DND-41 (cell line): ENCODE measurements around the gene TIMM29.

Experiments
- ATAC-seq: fragments of 200-7000 bp; cut with Tn5 transposase; 3 replicates; pipeline ENCODE4 v1.9.1; 2021; ENCODE audit warnings: low read depth; ENCODE audit not compliant: insufficient read depth
- DNase-seq: peaks from one replicate; pipeline ENCODE4 v3.0.0-alpha.2; 2020
- H2AFZ ChIP-seq: 2 replicates; pipeline ENCODE4 v1.6.0; 2012; ENCODE audit warnings: low read depth, low read length
- H3K27ac ChIP-seq: 2 replicates; pipeline ENCODE4 v1.5.1; 2012; ENCODE audit warnings: low read length, inconsistent platforms
- H3K27me3 ChIP-seq: fragments of 200-600 bp; sonication (generic); 2 replicates; pipeline ENCODE4 v1.6.0; 2012; ENCODE audit warnings: low read length, mild to moderate bottlenecking, inconsistent platforms; ENCODE audit not compliant: insufficient read depth, poor library complexity
- H3K36me3 ChIP-seq: 2 replicates; pipeline ENCODE4 v1.5.1; 2012; ENCODE audit warnings: low read length, inconsistent platforms; ENCODE audit not compliant: insufficient read depth
- H3K4me1 ChIP-seq: 2 replicates; pipeline ENCODE4 v1.5.1; 2012; ENCODE audit warnings: mild to moderate bottlenecking, low read length; ENCODE audit not compliant: insufficient read depth
- H3K4me2 ChIP-seq: 2 replicates; pipeline ENCODE4 v1.6.0; 2012; ENCODE audit warnings: mild to moderate bottlenecking, moderate library complexity, low read length, inconsistent platforms; ENCODE audit not compliant: insufficient read depth
- H3K4me3 ChIP-seq, 2 experiments: fragments of 200-600 bp in 1 of 2; shearing (Covaris generic) in 1 of 2; 2 replicates each; pipeline ENCODE4 v1.5.1; 2012 to 2016; ENCODE audit warnings: inconsistent platforms in 2 of 2, low read length in 2 of 2, mild to moderate bottlenecking in 2 of 2, low read depth in 1 of 2, moderate library complexity in 1 of 2
- H3K79me2 ChIP-seq: 2 replicates; pipeline ENCODE4 v1.6.0; 2012; ENCODE audit warnings: low read length, inconsistent platforms; ENCODE audit not compliant: insufficient read depth
- H3K9ac ChIP-seq: 2 replicates; pipeline ENCODE4 v1.6.0; 2012; ENCODE audit warnings: low read depth, mild to moderate bottlenecking, inconsistent platforms, low read length, moderate library complexity
- H3K9me3 ChIP-seq: 2 replicates; pipeline ENCODE4 v1.5.1; 2012; ENCODE audit warnings: low read length, moderate library complexity, mild to moderate bottlenecking, inconsistent platforms; ENCODE audit not compliant: insufficient read depth, severe bottlenecking
- H4K20me1 ChIP-seq: 2 replicates; pipeline ENCODE4 v1.6.0; 2012; ENCODE audit warnings: low read length; ENCODE audit not compliant: insufficient read depth
- CTCF ChIP-seq: IDR thresholded peaks from 2 replicates; pipeline ENCODE4 v1.5.1; 2012; ENCODE audit warnings: borderline replicate concordance, low read length, moderate library complexity, mild to moderate bottlenecking; ENCODE audit not compliant: poor library complexity, severe bottlenecking; ENCODE audit errors: extremely low read depth
- EZH2 ChIP-seq: IDR thresholded peaks from 3 replicates; pipeline ENCODE4 v1.6.1; 2012; ENCODE audit warnings: borderline replicate concordance, low read depth, mild to moderate bottlenecking, moderate library complexity, low read length, inconsistent platforms; ENCODE audit not compliant: severe bottlenecking

TIMM29 gene

DNA sequence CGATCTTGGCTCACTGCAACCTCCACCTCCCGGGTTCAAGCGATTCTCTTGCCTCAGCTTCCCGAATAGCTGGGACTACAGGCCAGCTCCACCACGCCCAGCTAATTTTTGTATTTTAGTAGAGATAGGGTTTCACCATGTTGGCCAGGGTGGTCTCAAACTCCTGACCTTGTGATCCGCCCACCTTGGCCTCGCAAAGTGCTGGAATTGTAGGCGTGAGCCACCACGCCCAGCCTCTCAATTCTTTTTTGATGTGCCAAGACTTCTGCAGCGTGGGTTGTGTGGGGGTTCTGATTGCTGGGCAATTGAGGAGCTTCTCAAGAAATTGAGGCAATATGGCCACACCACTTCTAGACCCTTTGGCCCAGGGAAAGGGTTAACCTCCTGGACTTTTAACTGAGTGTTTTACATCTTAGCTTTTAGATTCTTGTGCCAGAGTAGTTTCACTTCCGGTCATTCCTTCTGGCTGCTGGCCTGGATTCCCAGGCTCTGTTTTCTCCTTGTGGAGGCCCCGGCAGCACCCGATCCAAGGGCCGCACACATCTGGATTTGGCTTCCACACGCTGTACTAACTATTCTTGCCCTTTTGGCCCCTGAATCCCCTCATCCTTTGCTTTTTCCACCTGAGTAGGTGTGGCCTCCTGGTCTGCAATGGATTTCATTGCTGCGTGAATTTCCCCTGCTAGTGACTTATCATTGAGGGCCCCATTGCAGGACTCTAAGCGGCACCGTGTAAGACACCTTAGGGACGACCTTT is 46.9 kb downstream of the TIMM29 start:
- no peak for ATAC-seq

DNA sequence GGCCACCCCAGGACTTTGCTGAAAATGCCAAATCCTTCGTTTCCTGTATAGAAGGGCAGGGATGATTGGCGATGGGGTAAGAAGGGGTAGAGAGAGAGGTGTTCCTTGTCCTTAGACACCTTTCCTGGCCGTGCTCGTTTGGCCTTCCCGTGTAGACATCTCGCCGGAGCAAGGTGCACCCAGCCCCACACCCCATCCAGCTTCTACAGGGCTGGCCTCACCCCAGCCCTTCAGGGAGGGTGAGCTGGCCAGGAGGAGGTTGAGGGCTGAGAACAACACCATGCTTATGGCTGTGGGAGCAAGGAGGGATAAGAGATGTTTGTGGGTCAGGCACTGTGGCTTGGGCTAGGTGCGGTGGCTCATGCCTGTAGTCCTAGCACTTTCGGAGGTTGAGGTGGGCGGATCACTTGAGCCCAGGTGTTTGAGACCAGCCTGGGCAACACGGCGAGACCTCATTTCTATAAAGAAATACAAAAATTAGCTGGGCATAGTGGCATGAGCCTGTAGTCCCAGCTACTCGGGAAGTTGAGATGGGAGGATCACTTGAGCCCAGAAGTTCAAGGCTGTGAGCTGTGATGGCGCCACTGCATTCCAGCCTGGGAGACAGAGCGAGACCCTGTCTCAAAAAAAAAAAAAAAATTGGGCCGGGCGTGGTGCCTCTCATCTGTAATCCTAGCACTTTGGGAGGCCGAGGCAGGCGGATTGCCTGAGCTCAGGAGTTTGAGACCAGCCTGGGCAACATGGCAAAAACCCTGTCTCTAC is 47.7 kb downstream of the TIMM29 start:
- no peak overlapping the region for H3K4me3 ChIP-seq
- ATAC-seq (no peak), DNase-seq (no peak)
- H3K4me1 ChIP-seq = peaks cover 3% of the 10 kb centered on the region; the same call in 1 of the 2 replicates
- no peaks in the 10 kb centered on the region for H3K9me3 ChIP-seq
- peaks cover 40% of the 10 kb centered on the region for H3K36me3 ChIP-seq
- no peak overlapping the region for H3K27ac ChIP-seq
- H3K27me3 ChIP-seq = no peaks in the 10 kb centered on the region
- H2AFZ ChIP-seq = no peak overlapping the region
- peaks cover 91% of the 10 kb centered on the region for H4K20me1 ChIP-seq
- H3K9ac ChIP-seq = no peak overlapping the region
- no peak for TF ChIP-seq CTCF
- no peak for TF ChIP-seq EZH2
- no peak overlapping the region for H3K4me2 ChIP-seq
- H3K79me2 ChIP-seq = peaks cover 97% of the 10 kb centered on the region

More for the DNA sequence above, 46.9 kb downstream of the TIMM29 start:
- H2AFZ ChIP-seq = no peak overlapping the region
- DNase-seq = no peak
- H3K27me3 ChIP-seq = no peaks in the 10 kb centered on the region
- H4K20me1 ChIP-seq = peaks cover 91% of the 10 kb centered on the region
- H3K36me3 ChIP-seq = peaks cover 36% of the 10 kb centered on the region
- no peak overlapping the region for H3K9ac ChIP-seq
- no peak overlapping the region for H3K27ac ChIP-seq
- peaks cover 97% of the 10 kb centered on the region for H3K79me2 ChIP-seq
- no peak overlapping the region for H3K4me2 ChIP-seq
- no peaks in the 10 kb centered on the region for H3K9me3 ChIP-seq
- TF ChIP-seq CTCF (no peak), EZH2 (no peak)
- H3K4me3 ChIP-seq = no peak overlapping the region
- H3K4me1 ChIP-seq = peaks cover 3% of the 10 kb centered on the region; the same call in 1 of the 2 replicates

DNA sequence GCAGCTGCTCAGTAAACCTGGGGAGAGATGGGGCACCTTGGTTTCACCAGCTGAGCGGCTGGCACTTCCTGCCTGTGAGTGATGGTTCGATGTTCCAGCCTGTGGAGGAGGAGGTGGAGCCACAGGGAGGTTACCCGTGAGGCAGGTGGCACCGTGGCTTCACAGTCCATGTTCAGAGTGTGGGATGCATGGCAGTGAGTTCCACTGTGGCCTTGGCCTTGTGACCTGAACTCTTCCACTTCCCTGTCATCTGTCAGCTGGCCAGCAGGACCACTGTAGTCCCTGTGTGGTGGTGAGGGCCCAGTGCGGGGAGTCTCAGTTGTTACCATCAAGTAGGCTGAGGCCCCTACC is 49.1 kb downstream of the TIMM29 start:
- H3K4me2 ChIP-seq = no peak overlapping the region
- DNase-seq (no peak), ATAC-seq (peak; percentile 44; the same call in 1 of the 3 replicates)
- TF ChIP-seq EZH2 = no peak
- TF ChIP-seq CTCF = no peak
- peaks cover 95% of the 10 kb centered on the region for H3K79me2 ChIP-seq
- no peak overlapping the region; the same call in 1 of the 2 replicates for H3K27ac ChIP-seq
- no peaks in the 10 kb centered on the region for H3K27me3 ChIP-seq
- H3K4me1 ChIP-seq = peaks cover 3% of the 10 kb centered on the region; the same call in 1 of the 2 replicates
- peaks cover 90% of the 10 kb centered on the region for H4K20me1 ChIP-seq
- peaks cover 39% of the 10 kb centered on the region for H3K36me3 ChIP-seq
- H3K9me3 ChIP-seq = no peaks in the 10 kb centered on the region
- no peak overlapping the region for H2AFZ ChIP-seq
- H3K9ac ChIP-seq = no peak overlapping the region
- no peak overlapping the region for H3K4me3 ChIP-seq
